Left lung (tissue), 10 donors: ENCODE data around the gene CYBA. TPM values are rescaled to one million over a fixed set of nuclear protein-coding genes. Genes with fewer than 3 reads are reported as not detected.

Experiments
- ATAC-seq: fragments of 200-7000 bp; cut with Tn5 transposase; one replicate; pipeline ENCODE4 v1.9.1; 2020; ENCODE audit warnings: moderate library complexity
- DNase-seq, 4 donors: peaks; one replicate each; pipeline ENCODE4 v3.0.0-alpha.2; 2013 to 2020
- H3K27ac ChIP-seq, 2 donors: fragments of 200-600 bp; sonication (generic) in 1 of 2; one replicate each; pipeline versions ENCODE4 v1.5.0 to v1.8.0; 2020 to 2021
- H3K27me3 ChIP-seq, 2 donors: fragments of 200-600 bp; sonication (generic) in 1 of 2; one replicate each; pipeline versions ENCODE4 v1.5.0 to v1.8.0; 2020 to 2021
- H3K36me3 ChIP-seq, 2 donors: fragments of 200-600 bp; sonication (generic) in 1 of 2; one replicate each; pipeline versions ENCODE4 v1.5.0 to v1.8.0; 2020 to 2021
- H3K4me1 ChIP-seq, 2 donors: fragments of 200-600 bp; one replicate each; pipeline ENCODE4 v1.8.0; 2021
- H3K4me3 ChIP-seq, 2 donors: fragments of 200-600 bp; sonication (generic) in 1 of 2; one replicate each; pipeline versions ENCODE4 v1.5.0 to v1.8.0; 2020 to 2021; ENCODE audit warnings: mild to moderate bottlenecking in 1 of 2
- H3K9me3 ChIP-seq, 2 donors: fragments of 200-600 bp; sonication (generic) in 1 of 2; one replicate each; pipeline versions ENCODE4 v1.5.0 to v1.8.0; 2020 to 2021
- intact Hi-C, 2 donors: fragments of 100-400 bp; cut with DNase I; formaldehyde crosslinking; loops; one replicate each; pipeline versions ENCODE4 v1.11.2 to v1.14.2; 2022
- polyA plus RNA-seq, 6 donors: library from polyadenylated mRNA; unstranded; fragments of 120-200 nt; gene quantifications; one replicate each; pipeline ENCODE4 v1.2.1, GENCODE V29; 2013; ENCODE audit not compliant: insufficient read length in 6 of 6
- total RNA-seq, 2 donors: library from RNA; stranded (reverse); fragmentation: NEBNext Ultra II Directional; extraction: Animal tissue kit (Norgen Biotek cat#: 25700); gene quantifications; one replicate each; pipeline ENCODE4 v1.2.1, GENCODE V29; 2021
- TF ChIP-seq, protein P1 (sequence below), 2 donors: fragments of 200-600 bp; sonication (generic) in 1 of 2; IDR thresholded peaks; one replicate each; pipeline versions ENCODE4 v1.5.0 to v1.8.0; 2021; ENCODE audit warnings: antibody characterized with exemption in 2 of 2
- donor health status: DM: no; HTN: yes; CAD: no.
- donor health status: DM: no; HTN: no; CAD: no.

CYBA gene
- total and polyA plus RNA-seq, 8 donors: 48.8 to 396 (median 77.3) TPM

DNA sequence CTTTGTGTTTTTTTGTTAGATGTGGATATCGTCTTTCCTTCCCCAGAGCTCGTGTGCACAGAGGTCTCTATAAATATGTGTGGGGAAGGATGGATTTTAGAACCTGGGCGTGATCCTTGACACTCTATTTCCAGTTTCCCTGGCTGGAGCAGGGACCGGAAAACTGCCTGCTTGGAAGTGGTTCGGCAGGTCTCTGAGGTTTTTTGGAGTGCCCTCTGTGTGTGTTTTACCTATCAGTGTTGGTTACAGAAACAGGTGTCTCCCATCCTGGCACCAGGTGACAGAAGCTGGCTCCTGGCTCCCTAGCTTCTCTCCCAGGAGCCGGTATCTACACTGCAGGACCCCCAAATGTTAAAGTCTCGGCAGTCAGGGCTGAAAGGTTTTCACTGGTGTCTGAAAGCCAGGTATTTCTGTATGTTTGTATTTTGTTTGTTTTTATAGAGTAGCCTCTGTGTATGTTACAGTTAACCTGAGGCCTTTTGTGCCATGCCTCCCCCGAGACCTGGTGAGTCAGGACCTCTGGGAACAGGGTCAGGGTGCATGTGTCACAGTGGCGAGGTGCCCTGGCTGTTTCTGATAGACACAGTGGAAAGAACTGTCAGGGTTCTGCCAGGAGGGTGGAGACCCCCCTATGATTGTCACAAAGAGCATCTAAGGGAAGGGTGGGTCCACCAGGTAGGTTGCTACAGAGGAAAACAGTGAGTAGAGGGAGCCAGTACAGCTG lies 49.4 kb downstream of the CYBA start:
- intact Hi-C loops: no loop called here
- peak; percentile 68 for ATAC-seq
- H3K4me3 ChIP-seq: no peak overlapping the region
- peaks cover 0 to 80% of the 10 kb centered on the region in 2 donors for H3K36me3 ChIP-seq
- H3K9me3 ChIP-seq: no peaks in the 10 kb centered on the region
- H3K27ac ChIP-seq: no peak overlapping the region
- peak in 1 of 4 donors; percentile 28 for DNase-seq
- TF ChIP-seq, protein P1, sequence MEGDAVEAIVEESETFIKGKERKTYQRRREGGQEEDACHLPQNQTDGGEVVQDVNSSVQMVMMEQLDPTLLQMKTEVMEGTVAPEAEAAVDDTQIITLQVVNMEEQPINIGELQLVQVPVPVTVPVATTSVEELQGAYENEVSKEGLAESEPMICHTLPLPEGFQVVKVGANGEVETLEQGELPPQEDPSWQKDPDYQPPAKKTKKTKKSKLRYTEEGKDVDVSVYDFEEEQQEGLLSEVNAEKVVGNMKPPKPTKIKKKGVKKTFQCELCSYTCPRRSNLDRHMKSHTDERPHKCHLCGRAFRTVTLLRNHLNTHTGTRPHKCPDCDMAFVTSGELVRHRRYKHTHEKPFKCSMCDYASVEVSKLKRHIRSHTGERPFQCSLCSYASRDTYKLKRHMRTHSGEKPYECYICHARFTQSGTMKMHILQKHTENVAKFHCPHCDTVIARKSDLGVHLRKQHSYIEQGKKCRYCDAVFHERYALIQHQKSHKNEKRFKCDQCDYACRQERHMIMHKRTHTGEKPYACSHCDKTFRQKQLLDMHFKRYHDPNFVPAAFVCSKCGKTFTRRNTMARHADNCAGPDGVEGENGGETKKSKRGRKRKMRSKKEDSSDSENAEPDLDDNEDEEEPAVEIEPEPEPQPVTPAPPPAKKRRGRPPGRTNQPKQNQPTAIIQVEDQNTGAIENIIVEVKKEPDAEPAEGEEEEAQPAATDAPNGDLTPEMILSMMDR (IDR thresholded peaks at IDR 0.05): no peak
- H3K27me3 ChIP-seq: no peaks in the 10 kb centered on the region
- H3K4me1 ChIP-seq: peaks cover 15 to 60% of the 10 kb centered on the region in 2 donors

DNA sequence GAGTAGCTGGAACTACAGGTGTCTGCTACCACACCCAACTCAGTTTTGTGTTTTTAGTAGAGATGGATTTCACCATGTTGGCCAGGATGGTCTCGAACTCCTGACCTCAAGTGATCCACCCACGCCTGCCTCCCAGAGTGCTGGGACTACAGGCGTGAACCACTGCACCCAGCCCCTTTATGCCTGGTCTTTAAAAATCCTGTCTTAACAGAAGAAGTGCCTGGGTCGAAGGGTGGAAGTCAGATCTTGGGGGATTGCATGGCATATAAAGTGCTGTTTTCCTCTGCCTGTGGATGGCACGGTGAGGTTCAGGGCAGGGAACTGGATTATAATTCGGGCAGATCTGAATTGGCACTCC lies 50.3 kb downstream of the CYBA start:
- no peak for DNase-seq
- Histone ChIP-seq H3K27me3 (no peaks in the 10 kb centered on the region), H3K4me3 (no peak overlapping the region), H3K9me3 (no peaks in the 10 kb centered on the region), H3K27ac (peak overlapping the region in 1 of 2 donors; percentile 88), H3K4me1 (peaks cover 15 to 68% of the 10 kb centered on the region in 2 donors), H3K36me3 (peaks cover 0 to 70% of the 10 kb centered on the region in 2 donors)
- ATAC-seq: no peak
- intact Hi-C loops: no loop called here
- TF ChIP-seq, protein P1 (IDR thresholded peaks at IDR 0.05): no peak

DNA sequence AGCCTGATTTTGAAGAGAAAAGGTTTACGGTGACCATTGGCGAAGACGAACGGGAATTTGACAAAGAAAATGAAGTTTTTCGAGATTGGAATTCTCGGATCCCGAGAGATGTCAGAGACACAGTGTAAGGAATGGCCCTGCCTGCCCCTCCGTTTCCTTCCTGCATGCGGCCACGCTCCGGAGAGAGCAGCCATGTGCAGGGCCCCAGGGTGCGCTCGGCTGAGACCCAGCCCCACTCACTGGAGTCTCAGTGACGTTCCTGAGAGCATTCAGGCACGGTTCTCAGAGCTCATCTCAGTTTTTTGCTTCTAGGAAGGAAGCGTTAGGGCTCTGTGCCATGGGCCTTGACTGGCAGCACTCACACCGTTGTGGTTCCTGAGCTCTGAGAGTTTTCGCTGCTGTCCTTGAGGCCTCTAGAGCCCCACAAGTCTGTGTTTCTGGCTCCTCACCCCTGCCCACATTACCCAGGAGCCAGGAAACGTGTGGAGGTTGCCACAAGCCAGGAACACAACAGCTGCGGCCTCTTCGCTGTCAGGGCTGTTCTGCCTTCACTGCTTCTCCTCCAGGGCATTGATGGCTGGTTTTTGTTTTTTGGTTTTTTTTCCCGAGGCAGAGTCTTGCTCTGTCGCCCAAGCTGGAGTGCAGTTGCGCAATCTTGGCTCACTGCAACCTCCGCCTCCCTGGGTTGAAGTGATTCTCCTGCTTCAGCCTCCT lies 50.9 kb downstream of the CYBA start:
- peak in 2 of 4 donors; percentile 68 to 80 for DNase-seq
- intact Hi-C loops: no loop called here
- H3K27ac ChIP-seq: peak overlapping the region; percentile 65 to 88
- peak; percentile 45 for ATAC-seq
- peaks cover 0 to 66% of the 10 kb centered on the region in 2 donors for H3K36me3 ChIP-seq
- H3K9me3 ChIP-seq: no peaks in the 10 kb centered on the region
- TF ChIP-seq, protein P1 (IDR thresholded peaks at IDR 0.05): no peak
- H3K27me3 ChIP-seq: no peaks in the 10 kb centered on the region
- no peak overlapping the region for H3K4me3 ChIP-seq
- H3K4me1 ChIP-seq: peaks cover 15 to 65% of the 10 kb centered on the region in 2 donors

DNA sequence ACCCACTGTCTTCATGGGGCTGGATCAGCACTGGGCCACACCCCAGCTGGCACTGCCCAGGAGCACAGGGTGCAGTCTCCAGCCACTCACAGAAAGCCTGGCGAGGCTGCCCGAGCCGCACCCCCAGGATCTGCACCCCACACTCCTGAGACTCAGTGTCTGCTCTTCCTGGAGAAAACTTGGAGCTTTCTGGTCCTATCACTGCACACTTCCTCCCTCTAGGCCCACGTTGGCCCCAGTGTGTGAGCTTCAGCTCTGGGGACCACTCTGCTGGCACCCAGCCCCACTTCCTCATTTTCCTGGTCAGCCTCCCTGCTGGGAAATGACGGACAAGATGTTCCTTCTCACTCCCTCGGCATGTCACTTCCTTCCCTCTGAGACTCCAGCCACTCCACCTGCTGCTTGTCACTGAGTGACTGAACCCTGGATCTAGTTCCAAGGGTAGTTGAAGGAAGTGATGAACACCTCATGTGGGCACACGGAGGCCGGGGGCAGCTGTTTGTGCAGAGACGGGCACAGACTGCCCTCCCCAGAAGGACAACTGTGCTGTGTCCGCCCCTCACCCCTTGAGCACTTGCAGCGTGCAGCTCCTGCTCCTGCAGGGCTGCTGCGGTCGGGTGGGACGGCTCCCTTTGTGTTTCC lies 51.6 kb downstream of the CYBA start:
- Histone ChIP-seq H3K27ac (peak overlapping the region; percentile 65 to 88), H3K4me3 (no peak overlapping the region), H3K36me3 (peaks cover 0 to 66% of the 10 kb centered on the region in 2 donors), H3K4me1 (peaks cover 15 to 63% of the 10 kb centered on the region in 2 donors), H3K27me3 (no peaks in the 10 kb centered on the region), H3K9me3 (no peaks in the 10 kb centered on the region)
- intact Hi-C loops: no loop called here
- TF ChIP-seq, protein P1 (IDR thresholded peaks at IDR 0.05): no peak
- ATAC-seq: peak; percentile 54
- DNase-seq: peak in 3 of 4 donors; percentile 21 to 88 (median 87)
